ENCODE measurements around the gene MRTFA.
"Not testable (repeated sequence)": the region's sequence is repeated elsewhere in the genome, so short reads cannot be mapped to it uniquely, and the experiment has no call there.

- TF ChIP-seq CTCF, POLR2A (IDR thresholded peaks at IDR 0.05): not testable (repeated sequence)
These were observed 106.1 kb downstream of the MRTFA start for GRCh38 chr22:40530391-40530790.

All from lower leg skin (tissue), 3 donors.